Loucy (cell line): ENCODE data around the gene FADS3.

Experiments
- CTCF ChIP-seq: fragments of 200-600 bp; sonication (generic); conservative IDR thresholded peaks from 2 replicates; pipeline ENCODE4 v1.5.1; 2014; ENCODE audit warnings: mild to moderate bottlenecking, antibody characterized with exemption, low read length
- EZH2phosphoT487 ChIP-seq: fragments of 200-600 bp; IDR thresholded peaks from 2 replicates; pipeline ENCODE4 v1.6.1; 2018; ENCODE audit warnings: antibody characterized with exemption, mild to moderate bottlenecking, moderate library complexity, borderline replicate concordance

- TF ChIP-seq CTCF (no peak), EZH2phosphoT487 (no peak)
These were observed 30.1 kb upstream of the FADS3 start for GRCh38 chr11:61921446-61921845.
